Mammary epithelial cell (primary cell): ENCODE data around the gene LRRC3C.

Source experiments
- EZH2 ChIP-seq: IDR thresholded peaks from 2 replicates; pipeline ENCODE4 v1.6.1; 2012; ENCODE audit warnings: low read length, inconsistent platforms, borderline replicate concordance
- TF ChIP-seq, protein P1 (sequence below), 2 donors: IDR thresholded peaks in 1 of 2; conservative IDR thresholded peaks in 1 of 2; 2 replicates each; pipeline ENCODE4 v1.5.1; 2011 to 2012; ENCODE audit warnings: inconsistent platforms in 2 of 2, low read length in 2 of 2, mild to moderate bottlenecking in 2 of 2, control low read depth in 1 of 2, low read depth in 1 of 2; ENCODE audit not compliant: insufficient read depth in 1 of 2; ENCODE audit errors: extremely low read depth in 1 of 2

DNA sequence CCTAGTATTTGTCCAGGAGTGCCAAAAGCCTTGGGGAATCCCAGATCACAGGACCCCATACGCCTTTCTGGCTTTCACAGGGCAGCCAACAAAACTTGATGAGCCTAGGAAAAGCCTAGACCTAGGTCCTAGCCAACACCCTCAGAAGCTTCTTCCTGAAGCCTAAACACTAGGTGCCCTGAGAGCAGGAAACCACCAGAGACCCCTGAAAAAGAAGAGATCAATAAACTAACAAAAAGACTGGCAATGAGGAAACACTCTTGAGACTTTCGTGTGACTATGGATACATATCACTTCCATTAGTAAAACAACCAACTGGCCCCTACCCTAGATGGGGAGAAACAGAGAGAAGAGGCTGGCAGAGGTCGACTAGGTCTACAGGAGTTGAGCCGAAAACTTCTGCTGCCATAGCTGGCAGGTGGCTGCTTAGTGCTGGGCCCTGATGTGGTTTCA, 1.4 kb upstream of the LRRC3C start:
- TF ChIP-seq, protein P1, sequence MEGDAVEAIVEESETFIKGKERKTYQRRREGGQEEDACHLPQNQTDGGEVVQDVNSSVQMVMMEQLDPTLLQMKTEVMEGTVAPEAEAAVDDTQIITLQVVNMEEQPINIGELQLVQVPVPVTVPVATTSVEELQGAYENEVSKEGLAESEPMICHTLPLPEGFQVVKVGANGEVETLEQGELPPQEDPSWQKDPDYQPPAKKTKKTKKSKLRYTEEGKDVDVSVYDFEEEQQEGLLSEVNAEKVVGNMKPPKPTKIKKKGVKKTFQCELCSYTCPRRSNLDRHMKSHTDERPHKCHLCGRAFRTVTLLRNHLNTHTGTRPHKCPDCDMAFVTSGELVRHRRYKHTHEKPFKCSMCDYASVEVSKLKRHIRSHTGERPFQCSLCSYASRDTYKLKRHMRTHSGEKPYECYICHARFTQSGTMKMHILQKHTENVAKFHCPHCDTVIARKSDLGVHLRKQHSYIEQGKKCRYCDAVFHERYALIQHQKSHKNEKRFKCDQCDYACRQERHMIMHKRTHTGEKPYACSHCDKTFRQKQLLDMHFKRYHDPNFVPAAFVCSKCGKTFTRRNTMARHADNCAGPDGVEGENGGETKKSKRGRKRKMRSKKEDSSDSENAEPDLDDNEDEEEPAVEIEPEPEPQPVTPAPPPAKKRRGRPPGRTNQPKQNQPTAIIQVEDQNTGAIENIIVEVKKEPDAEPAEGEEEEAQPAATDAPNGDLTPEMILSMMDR (conservative IDR thresholded peaks at IDR 0.05 in 1 of 2, IDR thresholded peaks at IDR 0.05 in 1 of 2; ENCODE audit: extremely low read depth in 1 of 2, insufficient read depth in 1 of 2, low read depth in 1 of 2, low read length in 2 of 2), result no peak
- TF ChIP-seq EZH2, result no peak
